Measurements from ENCODE around the gene TMPRSS3.

DNA sequence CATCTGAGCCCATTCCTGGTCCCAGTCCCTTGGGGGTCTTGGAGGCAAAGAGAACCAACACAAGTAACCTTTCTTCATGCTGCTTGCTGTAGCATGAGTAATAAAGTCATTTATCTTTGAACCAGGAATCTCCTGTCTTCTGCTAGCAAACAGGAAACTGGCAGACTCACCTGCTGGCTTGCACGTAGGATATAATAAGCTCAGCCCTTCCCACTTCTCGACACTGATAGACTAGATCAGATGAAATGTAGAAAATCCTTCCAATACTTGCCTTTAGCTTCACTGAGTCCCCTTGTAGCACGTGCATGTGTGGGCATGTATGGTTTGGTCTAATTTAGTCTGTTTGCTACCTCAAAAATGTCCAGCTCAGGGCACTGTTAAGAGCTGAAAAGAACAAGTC lies 38.5 kb downstream of the TMPRSS3 start:
- TF ChIP-seq CTCF (IDR thresholded peaks at IDR 0.05): no peak
- TF ChIP-seq POLR2AphosphoS5 (IDR thresholded peaks at IDR 0.05): no peak
- TF ChIP-seq POLR2A (IDR thresholded peaks at IDR 0.05): no peak
